Cardiac septum (tissue), 1 donor: ENCODE data around the gene CUX1. TPM values are rescaled to one million over a fixed set of nuclear protein-coding genes. Genes with fewer than 3 reads are reported as not detected.
"Not testable (repeated sequence)": the region's sequence is repeated elsewhere in the genome, so short reads cannot be mapped to it uniquely, and the experiment has no call there.

Source experiments
- DNase-seq: peaks from one replicate; pipeline ENCODE4 v3.0.0-alpha.2; 2020; ENCODE audit warnings: low spot score
- intact Hi-C: fragments of 100-400 bp; cut with DNase I; formaldehyde crosslinking; loops from one replicate; pipeline ENCODE4 v1.14.0; 2022
- total RNA-seq: library from RNA; stranded (reverse); fragmentation: NEBNext Ultra II Directional; extraction: Animal tissue kit (Norgen Biotek cat#: 25700); gene quantifications from one replicate; pipeline ENCODE4 v1.2.1, GENCODE V29; 2021
- donor health status: DM: no; HTN: no; CAD: no.

Gene CUX1
- total RNA-seq, 1 donor from 2014 or later, result 171 TPM

DNA sequence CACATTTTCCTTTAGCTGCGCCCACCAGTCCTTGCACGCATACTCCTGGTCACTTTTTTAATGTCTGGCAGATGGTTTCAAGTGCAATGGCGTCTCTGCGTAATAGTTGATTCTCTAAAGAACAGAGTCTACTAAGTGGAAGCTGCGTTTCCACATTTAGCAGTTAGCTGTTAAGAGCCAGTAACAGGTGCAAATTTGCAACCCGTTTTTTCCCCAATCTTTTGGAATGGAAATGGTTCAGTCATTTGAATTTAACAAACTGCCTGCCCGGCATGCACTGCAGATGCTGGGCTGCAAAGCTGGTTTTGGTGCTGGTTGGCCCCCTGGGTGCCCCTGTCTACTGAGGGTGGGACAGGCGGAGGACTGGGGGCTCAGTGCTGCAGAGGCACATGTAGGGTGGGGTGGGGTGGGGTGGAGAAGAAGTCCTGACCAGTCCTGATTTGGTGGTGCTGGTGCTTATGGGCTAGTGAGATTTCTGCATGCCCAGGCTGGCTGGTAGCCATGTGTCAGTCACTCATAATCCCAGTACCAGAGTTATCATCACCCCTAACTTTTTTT lies 43.9 kb downstream of the CUX1 start:
- intact Hi-C loops, result no loop called here
- DNase-seq, result no peak

DNA sequence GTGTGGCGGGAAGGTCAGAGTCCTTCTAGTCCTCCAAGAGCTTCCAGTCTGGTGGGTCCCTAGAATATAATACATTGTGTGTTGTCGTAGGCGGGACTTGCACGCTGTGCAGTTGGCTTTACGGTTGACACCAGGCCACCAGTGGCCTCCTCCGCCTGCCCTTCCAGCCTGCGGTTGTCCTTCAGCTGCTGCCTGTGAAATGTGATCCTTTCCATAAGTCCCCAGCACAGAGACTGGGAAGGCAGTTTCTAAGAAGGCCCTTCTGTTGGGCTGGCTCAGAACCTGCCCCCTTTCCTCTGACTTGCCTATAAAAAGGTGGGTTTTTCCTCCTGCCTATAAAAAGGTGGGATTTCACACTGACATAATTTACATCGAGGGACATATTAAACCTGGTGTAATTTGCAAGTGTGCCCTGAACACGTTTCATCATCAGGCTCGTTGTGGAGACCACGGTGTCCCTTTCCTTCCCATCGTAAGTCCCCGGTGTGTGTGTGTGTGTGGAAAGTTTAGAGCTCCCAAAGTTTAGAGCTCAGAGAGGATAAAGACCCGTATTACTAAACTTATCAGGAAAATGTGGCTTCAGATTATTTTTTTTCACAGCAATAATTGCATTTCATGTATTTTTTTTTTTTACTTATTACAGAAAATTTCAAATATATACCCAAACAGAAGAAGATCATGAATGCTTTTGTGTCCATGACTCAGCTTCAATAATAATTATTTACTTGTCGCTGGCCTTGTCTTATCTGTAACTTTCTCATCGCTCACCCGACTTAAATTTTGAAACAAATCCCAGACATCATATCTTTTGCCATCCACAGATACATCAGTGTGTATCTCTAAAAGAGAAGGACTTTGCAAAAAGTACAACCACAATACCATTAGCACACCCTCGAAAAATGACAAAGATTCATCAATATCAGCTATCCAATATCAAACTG lies 45.1 kb downstream of the CUX1 start:
- intact Hi-C loops, result no loop called here
- no peak for DNase-seq

DNA sequence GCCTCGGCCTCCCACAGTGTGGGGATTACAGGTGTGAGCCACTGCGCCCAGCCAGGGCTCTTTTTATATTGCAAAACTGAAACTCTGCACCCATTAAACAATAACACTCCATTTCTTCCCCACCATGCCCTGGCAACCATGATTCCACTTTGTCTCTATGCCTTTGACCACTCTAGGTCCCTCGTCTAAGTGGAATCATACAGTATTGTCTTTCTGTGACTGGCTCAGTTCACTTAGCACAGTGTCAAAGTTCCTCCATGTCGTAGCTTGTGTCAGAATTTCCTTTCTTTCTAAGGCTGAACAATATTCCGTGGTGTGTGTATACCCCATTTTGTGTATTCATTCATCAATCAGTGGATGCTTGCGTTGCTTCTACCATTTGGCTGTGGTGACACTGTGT lies 46.2 kb downstream of the CUX1 start:
- no peak for DNase-seq
- intact Hi-C loops, result no loop called here

DNA sequence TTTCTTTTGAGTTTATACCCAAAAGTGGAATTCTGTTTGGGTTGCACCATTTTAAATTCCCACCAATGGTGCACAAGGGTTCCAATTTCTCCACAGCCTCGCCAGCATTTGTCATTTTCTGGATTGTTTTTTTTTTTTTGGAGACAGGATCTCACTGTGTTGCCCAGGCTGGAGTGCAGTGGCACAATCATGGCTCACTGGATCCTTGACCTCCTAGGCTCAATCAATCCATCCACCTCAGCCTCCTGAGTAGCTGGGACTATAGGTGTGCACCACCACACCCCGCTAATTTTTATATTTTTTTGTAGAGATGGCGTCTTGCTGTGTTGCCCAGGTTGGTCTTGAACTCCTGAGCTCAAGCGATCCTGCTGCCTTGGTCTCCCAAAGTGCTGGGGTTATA lies 46.6 kb downstream of the CUX1 start:
- intact Hi-C loops, result no loop called here
- no peak for DNase-seq

DNA sequence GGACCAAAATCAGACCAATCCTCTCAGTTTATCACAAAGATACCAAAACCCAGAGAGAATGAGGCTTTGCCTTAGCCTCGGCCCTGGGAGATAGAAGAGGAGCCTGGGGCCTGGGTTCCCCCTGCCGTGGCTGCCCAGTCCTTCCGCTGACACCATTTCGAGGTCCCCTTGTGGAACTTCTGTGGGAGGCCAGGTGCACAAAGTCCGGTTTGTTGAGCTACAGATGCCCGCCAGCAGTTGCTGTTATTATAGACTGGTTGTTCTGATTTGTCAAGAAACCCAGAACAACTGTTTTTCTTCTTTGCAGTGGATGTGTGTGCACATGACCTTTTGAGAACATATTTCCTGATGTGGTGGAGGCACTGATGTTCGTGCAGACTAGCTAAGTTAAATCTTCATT lies 47.6 kb downstream of the CUX1 start:
- intact Hi-C loops, result no loop called here
- DNase-seq, result no peak

DNA sequence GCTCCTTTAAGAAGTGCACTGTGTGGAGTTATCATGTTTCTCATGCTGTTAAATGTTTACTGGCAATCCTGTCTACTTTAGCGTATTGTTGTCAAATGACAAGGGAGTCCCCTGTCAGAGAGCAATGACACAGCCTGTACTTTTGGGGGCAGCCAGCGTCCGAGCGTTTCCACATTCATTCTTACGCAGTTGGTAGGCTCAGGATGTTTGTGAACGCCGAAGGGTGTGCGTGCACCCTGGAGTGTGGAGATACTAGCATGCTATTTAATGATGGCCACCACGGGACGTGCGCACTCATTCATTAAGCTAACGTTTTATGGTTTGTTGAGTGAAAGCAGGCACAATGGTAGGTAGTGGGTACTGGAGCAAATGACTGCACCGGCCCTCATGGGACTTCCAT lies 48.0 kb downstream of the CUX1 start:
- intact Hi-C loops, result no loop called here
- no peak for DNase-seq

DNA sequence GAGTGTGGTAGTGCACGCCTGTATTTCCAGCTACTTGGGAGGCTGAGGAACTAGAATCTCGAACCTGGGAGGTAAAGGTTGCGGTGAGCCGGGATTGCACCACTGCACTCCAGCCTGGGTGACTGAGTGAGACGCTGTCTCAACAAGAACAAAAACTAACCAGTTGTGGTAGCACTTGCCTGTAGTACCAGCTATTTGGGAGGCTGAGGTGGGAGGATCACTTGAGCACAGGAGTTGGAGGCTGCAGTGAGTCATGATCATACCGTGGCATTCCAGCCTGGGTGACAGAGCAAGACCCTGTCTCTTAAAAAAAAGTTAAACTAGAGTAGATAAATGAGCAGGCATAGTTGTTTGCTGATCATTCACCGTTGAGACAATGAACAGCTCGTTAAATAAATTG lies 48.9 kb downstream of the CUX1 start:
- intact Hi-C loops, result no loop called here
- DNase-seq, result no peak

DNA sequence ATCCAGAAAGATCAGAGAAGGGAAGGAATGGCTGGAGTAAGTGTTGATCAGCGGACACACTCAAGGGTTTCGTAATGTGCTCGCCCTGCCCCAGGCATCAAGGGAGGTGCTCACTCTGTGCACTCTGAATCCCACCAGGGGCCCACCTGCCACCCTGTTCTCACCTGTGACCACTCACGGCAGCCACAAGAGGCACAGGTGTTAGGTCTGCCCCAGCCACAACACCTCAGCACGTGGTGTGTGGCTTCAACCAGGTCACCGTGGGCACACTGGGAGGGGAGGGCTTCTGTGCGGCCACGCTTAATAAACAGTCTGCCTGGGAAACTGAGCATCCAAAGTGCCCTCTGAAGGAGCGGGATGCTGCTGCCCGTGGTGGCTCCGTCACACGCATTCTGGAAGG lies 49.8 kb downstream of the CUX1 start:
- no peak for DNase-seq
- intact Hi-C loops, result no loop called here

DNA sequence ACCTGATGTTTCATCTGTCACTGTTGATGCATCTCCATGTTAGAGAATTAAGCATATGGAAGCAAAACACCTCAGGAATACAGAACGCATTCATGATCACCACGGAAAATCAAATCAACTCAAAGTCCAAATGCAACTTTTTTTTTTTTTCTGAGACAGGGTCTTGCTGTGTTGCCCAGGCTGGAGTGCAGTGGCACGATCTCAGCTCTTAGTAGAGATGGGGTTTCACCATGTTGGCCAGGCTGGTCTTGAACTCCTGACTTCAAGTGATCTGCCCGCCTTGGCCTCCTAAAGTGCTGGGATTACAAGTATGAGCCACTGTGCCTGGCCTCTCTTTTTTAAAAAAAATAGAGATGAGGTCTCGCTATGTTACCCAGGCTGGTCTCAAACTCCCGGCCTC lies 50.3 kb downstream of the CUX1 start:
- DNase-seq, intact Hi-C loops: not testable (repeated sequence)

DNA sequence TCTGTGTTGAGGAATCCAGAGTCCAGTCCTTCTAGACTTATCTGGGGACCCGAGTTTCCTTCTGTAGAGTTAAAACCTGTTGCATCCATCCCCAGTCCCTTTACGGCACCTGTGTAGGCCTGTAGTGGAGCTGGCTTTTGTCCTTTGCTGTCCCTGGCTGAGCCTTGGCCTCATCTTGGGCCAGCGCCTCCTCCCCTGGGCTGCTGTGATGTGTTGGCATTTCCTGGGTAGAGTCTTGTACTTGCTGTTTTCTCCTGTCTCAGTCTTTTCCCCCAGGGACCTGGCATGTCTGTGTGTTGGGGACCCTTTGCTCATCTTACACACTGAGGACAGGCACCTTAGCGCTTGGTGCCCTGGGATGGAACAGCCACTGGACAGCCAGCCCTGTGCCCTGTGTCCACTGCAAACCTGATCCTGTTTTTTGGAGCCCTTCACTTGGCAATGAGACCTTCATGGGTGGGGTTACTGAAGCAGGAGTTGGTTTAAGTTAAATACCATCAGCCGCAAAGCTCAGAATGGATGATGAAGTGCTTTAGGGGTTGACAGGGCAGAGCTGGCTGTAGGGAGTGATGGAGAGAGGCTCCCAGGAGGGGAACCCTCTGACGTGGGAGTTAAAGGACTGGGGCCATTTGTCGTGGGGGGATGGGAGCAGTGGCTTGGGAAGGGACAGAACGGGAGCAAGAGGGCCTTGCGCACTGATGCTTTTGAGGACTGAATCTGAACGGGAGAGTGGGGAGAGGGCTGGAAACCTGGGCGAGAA lies 50.9 kb downstream of the CUX1 start:
- intact Hi-C loops, result no loop called here
- DNase-seq, result no peak

DNA sequence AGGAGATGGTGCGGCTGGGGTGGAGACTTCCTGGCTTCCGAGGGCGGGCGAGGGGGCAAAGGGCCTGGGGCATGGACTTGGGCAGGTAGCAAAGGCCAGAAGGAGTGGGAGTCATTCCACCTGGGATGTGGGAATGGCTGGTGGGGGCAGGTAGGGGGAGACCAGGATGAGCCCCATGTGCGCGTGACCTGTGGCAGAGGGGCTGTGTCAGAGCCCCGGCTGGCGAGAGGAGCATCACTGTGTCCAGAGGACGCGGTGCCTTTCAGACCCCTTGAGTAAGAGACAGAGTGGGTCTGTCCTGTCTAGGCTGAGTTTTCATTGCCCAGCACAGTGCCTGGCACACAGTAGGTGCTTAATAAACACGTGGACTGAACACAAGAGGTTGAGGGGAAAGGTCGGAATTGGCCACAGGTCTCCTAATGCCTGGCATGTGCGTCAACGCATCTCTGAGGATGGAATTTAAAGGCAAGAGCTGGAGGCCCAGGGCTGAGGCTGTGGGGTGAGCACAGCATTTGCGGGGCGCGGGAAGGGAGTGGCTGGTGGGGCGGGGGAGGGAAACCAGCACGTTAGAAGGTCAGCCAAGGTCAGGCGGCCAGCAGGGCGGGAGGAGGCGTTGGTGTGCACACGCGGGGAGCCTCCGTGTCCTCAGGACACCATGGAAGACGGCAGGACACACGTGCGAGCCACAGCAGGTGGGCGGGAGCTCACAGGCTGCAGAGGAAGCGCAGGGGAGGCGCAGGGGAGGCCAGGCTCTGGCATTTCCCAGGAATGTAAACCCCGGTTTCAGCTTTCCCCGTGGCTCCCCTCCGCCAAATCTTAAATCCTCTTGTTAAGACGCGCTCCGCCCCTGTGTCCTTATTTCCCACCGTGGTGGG lies 51.8 kb downstream of the CUX1 start:
- DNase-seq, result no peak
- intact Hi-C loops, result no loop called here

DNA sequence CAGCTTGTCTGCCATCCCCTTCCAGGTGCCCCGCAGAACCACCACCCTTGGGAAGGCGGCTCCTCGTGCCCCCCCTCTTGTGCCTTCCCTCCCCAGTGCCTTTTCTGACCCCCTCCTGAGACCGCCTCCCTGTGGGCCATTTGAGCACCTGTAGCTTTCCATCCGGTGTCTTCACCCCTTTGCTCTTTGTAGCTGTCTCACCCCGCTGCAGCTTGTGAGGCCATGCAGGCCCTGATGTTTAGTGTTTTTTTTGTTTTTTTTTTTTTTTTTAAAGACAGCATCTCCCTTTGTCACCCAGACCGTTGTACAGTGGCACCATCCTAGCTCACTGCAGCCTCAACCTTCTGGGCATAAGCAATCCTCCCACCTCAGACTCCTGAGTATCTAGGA lies 52.5 kb downstream of the CUX1 start:
- DNase-seq, result no peak
- intact Hi-C loops, result no loop called here

DNA sequence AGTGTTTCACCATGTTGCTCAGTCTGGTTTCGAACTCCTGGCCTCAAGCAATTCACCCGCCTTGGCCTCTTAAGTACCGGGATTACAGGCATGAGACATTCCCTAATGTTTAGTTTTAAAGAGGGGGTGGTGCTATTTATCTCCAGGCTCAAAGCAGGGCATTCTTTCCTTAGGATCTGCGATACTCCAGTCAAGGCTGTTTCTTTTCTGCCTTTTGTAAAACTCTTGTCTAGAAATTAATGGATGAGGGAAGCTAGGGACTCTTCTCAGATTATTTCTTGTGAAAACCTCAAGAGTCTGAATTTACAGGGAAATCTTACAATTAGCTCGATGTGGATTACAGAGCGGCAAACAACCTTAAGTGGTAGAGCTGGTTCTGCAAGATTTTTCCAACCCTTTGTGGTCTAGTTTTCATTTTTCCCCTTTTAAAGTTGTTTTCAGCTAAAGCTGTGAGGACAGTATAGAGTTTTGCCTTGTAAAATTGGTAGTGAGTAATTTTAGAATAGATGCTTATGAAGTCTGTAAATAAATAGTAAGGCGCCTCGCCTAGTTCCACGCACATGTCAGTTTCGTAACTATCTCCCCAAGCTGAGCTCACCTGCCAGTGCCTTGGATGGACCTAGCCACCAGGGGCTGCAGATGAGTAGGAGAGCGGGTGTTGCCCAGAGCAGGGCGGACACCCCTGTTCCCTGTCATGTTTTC lies 53.1 kb downstream of the CUX1 start:
- no peak for DNase-seq
- intact Hi-C loops, result no loop called here

DNA sequence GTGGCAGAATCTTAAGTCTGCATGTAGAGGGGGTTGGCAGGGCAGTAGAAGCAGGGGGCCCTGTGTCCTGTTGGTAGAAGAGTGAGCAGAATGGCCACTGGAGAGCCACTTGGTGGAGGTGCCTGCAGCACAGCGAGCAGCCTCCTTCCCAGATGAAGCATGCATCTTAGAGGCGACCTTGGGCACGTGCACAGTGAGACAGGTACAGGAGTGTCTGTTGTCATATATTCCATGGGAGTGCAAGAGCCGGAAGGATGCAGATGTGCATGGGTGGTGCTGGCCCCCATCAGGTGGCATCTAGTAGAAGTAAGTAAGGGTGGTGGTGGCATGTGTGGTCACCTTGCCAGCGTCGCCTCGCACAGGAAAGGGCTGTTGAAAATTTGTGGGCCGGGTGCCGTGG lies 53.9 kb downstream of the CUX1 start:
- intact Hi-C loops, result no loop called here
- no peak for DNase-seq

DNA sequence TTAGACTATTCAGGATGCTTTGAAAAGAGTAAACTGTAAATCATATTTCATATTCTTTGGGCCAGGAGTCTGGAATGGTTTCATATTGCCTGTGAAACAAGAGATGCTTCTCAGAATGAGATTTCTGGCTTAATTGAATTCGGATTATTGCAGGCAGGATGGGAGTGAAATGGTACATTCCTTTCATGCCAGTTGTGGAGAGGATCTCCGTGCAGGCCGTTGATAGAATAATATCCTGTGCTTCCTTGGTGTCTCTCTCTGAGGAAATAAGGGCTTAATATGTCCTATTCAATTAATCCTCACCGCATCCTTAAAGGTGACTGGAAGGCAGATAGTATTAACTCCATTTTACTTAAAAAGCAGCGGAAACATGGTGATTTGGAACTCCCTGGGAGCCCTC lies 56.6 kb downstream of the CUX1 start:
- no peak for DNase-seq
- intact Hi-C loops, result no loop called here

DNA sequence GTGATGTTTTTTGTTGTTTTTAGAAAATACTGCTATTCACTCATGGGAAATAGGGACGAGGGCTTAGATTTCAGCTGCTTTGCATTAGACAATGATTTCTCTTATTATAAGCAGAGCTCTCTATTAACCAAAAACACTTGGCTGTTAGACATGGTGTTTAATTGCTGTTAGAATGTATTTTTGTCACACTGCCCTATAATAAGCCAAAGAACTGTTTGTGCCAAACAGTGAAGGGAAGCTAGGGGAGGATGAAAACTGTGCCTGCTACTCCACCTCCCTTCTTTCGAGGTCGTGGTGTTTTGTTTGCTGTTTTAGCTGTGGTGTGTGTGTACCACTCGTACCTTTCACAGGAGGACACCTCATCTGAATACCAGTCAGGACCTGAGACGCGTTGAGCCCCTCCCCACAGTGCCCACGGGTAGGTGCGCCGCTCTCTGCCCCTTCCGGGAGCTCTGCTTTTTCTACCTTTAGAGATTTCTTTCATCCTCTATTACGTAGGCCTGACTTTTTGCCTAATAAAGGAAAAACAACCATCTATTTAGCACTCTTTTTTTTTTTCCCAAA lies 57.9 kb downstream of the CUX1 start:
- DNase-seq, result no peak
- intact Hi-C loops, result no loop called here

DNA sequence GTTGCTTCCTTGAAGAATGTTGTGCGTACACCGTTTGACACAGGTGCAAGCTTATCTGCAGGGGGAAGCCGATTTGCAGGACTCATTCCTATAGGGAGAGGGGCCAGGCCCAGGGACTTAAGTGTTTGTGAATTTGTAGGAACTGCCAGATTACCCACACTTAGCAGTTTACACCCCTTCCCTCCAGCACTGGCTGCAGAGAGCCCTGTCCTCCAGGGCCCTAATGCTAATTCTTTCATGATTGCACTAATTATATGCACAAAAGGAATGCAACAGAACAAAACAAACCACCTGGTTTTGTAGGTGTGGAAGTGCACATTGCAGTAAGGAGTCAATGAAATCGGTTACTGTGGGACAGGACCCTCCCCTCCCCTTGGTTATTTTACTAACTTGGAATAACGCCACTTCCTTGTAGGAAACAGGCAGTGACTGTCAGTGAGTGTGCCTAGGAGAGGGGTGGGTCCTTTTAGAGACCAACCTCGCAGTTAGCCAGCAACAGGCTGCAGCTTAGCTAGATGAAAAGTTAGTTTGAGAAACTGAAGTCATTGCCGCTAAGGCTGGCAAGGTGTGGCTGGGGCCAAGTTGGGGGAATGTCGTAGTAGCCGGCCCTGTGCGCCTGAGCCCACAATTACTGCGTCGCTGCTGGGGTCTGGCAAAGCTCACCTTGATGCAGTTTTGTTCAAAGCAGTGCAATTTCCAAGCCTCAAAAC lies 60.6 kb downstream of the CUX1 start:
- DNase-seq, result no peak
- intact Hi-C loops, result no loop called here

DNA sequence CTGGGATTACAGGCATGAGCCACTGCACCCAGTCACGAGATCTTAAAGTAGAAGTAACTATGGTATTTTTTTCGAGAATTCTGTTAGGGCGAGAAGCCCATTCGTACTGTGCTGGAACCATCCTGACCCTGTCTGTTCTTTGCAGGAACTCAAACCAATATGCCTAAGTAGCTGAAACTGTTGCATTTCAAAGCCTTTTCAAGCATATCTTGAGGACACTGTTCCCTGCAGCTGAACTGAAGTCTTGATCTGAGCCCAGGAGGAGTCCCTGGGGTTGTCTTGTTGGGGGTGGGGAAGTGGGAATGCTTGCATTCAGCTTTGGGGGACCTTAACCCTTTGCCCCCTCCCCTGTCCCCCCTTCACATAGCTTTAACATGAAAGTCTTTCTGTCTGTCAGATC lies 61.5 kb downstream of the CUX1 start:
- DNase-seq, result no peak
- intact Hi-C loops, result no loop called here
